Endothelial cell of umbilical vein (primary cell): ENCODE results near the gene NXT1. TPM values are rescaled to one million over a fixed set of nuclear protein-coding genes. Genes with fewer than 3 reads are reported as not detected.

Source experiments
- BruUV-seq: library from RNA; stranded (reverse); fragments of 400-500 nt; replicated peaks from 2 replicates; lab custom pipeline; 2021; lab: Mats Ljungman, UMichigan
- CTCF ChIA-PET: fragments of 300-600, 350-600 bp; sonication (Branson Sonifier 250); formaldehyde crosslinking; loops from one replicate; lab custom pipeline; 2021; ENCODE audit warnings: antibody characterized with exemption, inconsistent platforms; lab: Charles Lee
- POLR2A ChIA-PET: fragments of 300-600, 350-600 bp; sonication (Branson Sonifier 250); formaldehyde crosslinking; loops from one replicate; lab custom pipeline; 2021; ENCODE audit warnings: antibody characterized with exemption, inconsistent platforms; lab: Charles Lee
- DNase-seq: peaks from one replicate; pipeline ENCODE4 v3.0.0-alpha.2; 2011; ENCODE audit warnings: low read depth, low spot score
- FAIRE-seq: peaks from 2 replicates; lab custom pipeline; 2011; peaks lifted over from hg19 to GRCh38; lab: Jason Lieb, UNC
- H2AFZ ChIP-seq: 2 replicates; pipeline ENCODE4 v1.6.0; 2012; ENCODE audit warnings: low read depth, low read length, control low read depth, inconsistent platforms
- H3K27ac ChIP-seq: 2 replicates; pipeline ENCODE4 v1.5.1; 2011; ENCODE audit warnings: low read depth, mild to moderate bottlenecking, control low read depth, low read length, moderate library complexity; ENCODE audit not compliant: insufficient read depth
- H3K27me3 ChIP-seq, 2 experiments: 2 replicates each; pipeline versions ENCODE4 v1.6.0 to v1.6.1; 2011; ENCODE audit warnings: low read length in 2 of 2, mixed read lengths in 1 of 2; ENCODE audit not compliant: control insufficient read depth in 2 of 2, insufficient read depth in 2 of 2
- H3K36me3 ChIP-seq, 2 experiments: 2 replicates in 1 of 2; 3 replicates in 1 of 2; pipeline ENCODE4 v1.5.1; 2011; ENCODE audit warnings: low read length in 2 of 2, mild to moderate bottlenecking in 1 of 2, moderate library complexity in 1 of 2; ENCODE audit not compliant: control insufficient read depth in 2 of 2, insufficient read depth in 2 of 2; ENCODE audit errors: extremely low read depth in 1 of 2
- H3K4me1 ChIP-seq: 3 replicates; pipeline ENCODE4 v1.5.1; 2011; ENCODE audit warnings: mild to moderate bottlenecking, low read length; ENCODE audit not compliant: control insufficient read depth, insufficient read depth; ENCODE audit errors: extremely low read depth
- H3K4me2 ChIP-seq: 2 replicates; pipeline ENCODE4 v1.6.1; 2011; ENCODE audit warnings: low read length, control low read depth, mixed read lengths; ENCODE audit not compliant: insufficient read depth
- H3K4me3 ChIP-seq, 3 experiments: fragments of 200-600 bp in 1 of 3; sonication (generic), shearing (Covaris generic) in 1 of 3; replicated peaks in 1 of 3; 2 replicates each; pipeline ENCODE4 v1.5.1; 2011 to 2016; ENCODE audit warnings: control low read depth in 3 of 3, low read length in 3 of 3, mild to moderate bottlenecking in 2 of 3, inconsistent platforms in 1 of 3, low read depth in 1 of 3, moderate library complexity in 1 of 3; ENCODE audit not compliant: insufficient read depth in 1 of 3
- H3K79me2 ChIP-seq: 2 replicates; pipeline ENCODE4 v1.6.0; 2012; ENCODE audit warnings: low read length, inconsistent platforms; ENCODE audit not compliant: control insufficient read depth, insufficient read depth
- H3K9ac ChIP-seq: replicated peaks from 2 replicates; pipeline ENCODE3; 2011; ENCODE audit warnings: low read length, control low read depth; ENCODE audit not compliant: insufficient read depth; ENCODE audit errors: extremely low read depth
- H3K9me1 ChIP-seq: replicated peaks from 3 replicates; pipeline ENCODE4 v1.6.0; 2011; ENCODE audit warnings: mild to moderate bottlenecking, low read length; ENCODE audit not compliant: control insufficient read depth, insufficient read depth; ENCODE audit errors: extremely low read depth
- H3K9me3 ChIP-seq: replicated peaks from 2 replicates; pipeline ENCODE4 v1.5.1; 2012; ENCODE audit warnings: low read length, inconsistent platforms; ENCODE audit not compliant: control insufficient read depth, insufficient read depth
- H4K20me1 ChIP-seq: replicated peaks from 2 replicates; pipeline ENCODE3; 2011; ENCODE audit warnings: mild to moderate bottlenecking, low read length; ENCODE audit not compliant: control insufficient read depth, insufficient read depth; ENCODE audit errors: extremely low read depth
- CTCF ChIP-seq, 2 donors: IDR thresholded peaks; 1 replicate in 1 of 2; 2 replicates in 1 of 2; pipeline ENCODE4 v1.5.1; 2011; ENCODE audit warnings: low read length in 2 of 2, mild to moderate bottlenecking in 2 of 2, moderate library complexity in 2 of 2, control low read depth in 1 of 2, inconsistent platforms in 1 of 2, low read depth in 1 of 2; ENCODE audit not compliant: insufficient read depth in 1 of 2; ENCODE audit errors: extremely low read depth in 1 of 2
- EZH2 ChIP-seq: IDR thresholded peaks from 2 replicates; pipeline ENCODE4 v1.6.1; 2012; ENCODE audit warnings: borderline replicate concordance, low read depth, mild to moderate bottlenecking, moderate library complexity, low read length, inconsistent platforms; ENCODE audit not compliant: severe bottlenecking
- FOS ChIP-seq: IDR thresholded peaks from 2 replicates; pipeline ENCODE4 v1.6.1; 2011; ENCODE audit warnings: mild to moderate bottlenecking, low read length, moderate library complexity, borderline replicate concordance; ENCODE audit not compliant: insufficient read depth
- GATA2 ChIP-seq: IDR thresholded peaks from 2 replicates; pipeline ENCODE4 v1.7.0; 2011; ENCODE audit warnings: low read depth, mild to moderate bottlenecking, moderate library complexity, mixed read lengths, low read length; ENCODE audit not compliant: insufficient read length, insufficient read depth
- JUN ChIP-seq: IDR thresholded peaks from 2 replicates; pipeline ENCODE4 v1.6.1; 2011; ENCODE audit warnings: borderline replicate concordance, low read depth; ENCODE audit not compliant: insufficient read length, insufficient read depth
- MAX ChIP-seq: IDR thresholded peaks from 2 replicates; pipeline ENCODE4 v1.6.1; 2011; ENCODE audit not compliant: insufficient read depth, insufficient read length
- MYC ChIP-seq: IDR thresholded peaks from one replicate; pipeline ENCODE4 v1.6.1; 2011; ENCODE audit warnings: mild to moderate bottlenecking, low read depth, low read length
- POLR2A ChIP-seq: IDR thresholded peaks from 2 replicates; pipeline ENCODE4 v1.6.1; 2012; ENCODE audit warnings: low read depth, mild to moderate bottlenecking, control low read depth, low read length
- POLR2AphosphoS5 ChIP-seq: IDR thresholded peaks from 2 replicates; pipeline ENCODE4 v1.6.1; 2012; ENCODE audit warnings: low read depth, mild to moderate bottlenecking, control low read depth, low read length, moderate library complexity; ENCODE audit not compliant: insufficient read depth
- dilution Hi-C: fragments of 300-500 bp; cut with MboI; formaldehyde crosslinking; loops from one replicate; pipeline ENCODE4 v1.15.0; 2019; ENCODE audit warnings: low sequenced_read_pairs; ENCODE audit not compliant: extremely low pct_ligation_motif_present
- intact Hi-C: fragments of 100-400 bp; cut with micrococcal nuclease; formaldehyde crosslinking; loops from one replicate; pipeline ENCODE4 v1.10.0; 2022
- polyA plus RNA-seq, 4 experiments: library from polyadenylated mRNA; depleted of rRNA in 3 of 4; stranded (reverse) in 3 of 4; unstranded in 1 of 4; fragments of >200 nt; gene quantifications; 2 replicates each; pipeline versions ENCODE4 v1.2.1 to v1.2.3, GENCODE V29; 2011 to 2012; ENCODE audit warnings: missing spikeins in 1 of 4
- total RNA-seq: library from RNA; stranded (reverse); gene quantifications from 2 replicates; pipeline ENCODE4 v1.2.3, GENCODE V29; 2021

NXT1 gene
- total and polyA plus RNA-seq, 2 donors (not counting 3 experiments of a cell fraction or from before 2014, with no cell fraction given): 27.1 to 39.2 TPM

GRCh38 chr20:23399568-23400241 lies 49.1 kb downstream of the NXT1 start:
- Histone ChIP-seq H3K27me3 (no peaks in the 10 kb centered on the region), H3K9me1 (no peaks in the 10 kb centered on the region), H3K9ac (no peak overlapping the region), H3K4me1 (peaks cover 17% of the 10 kb centered on the region), H3K27ac (no peak overlapping the region), H3K9me3 (no peaks in the 10 kb centered on the region), H2AFZ (no peak overlapping the region), H3K79me2 (peaks cover 27% of the 10 kb centered on the region), H3K4me3 (no peak overlapping the region), H3K36me3 (peaks cover under 1 to 5% of the 10 kb centered on the region in 2 experiments), H3K4me2 (no peak overlapping the region), H4K20me1 (no peaks in the 10 kb centered on the region)
- ChIA-PET POLR2A (interaction anchor here (0.8 kb wide), 1 partner anchor 25 kb away, joined by 3 read pairs; no protein-coding TSS in a partner anchor), CTCF (interaction anchor here (0.8 to 1.6 kb wide), 3 partner anchors 22 to 59 kb away, joined by 3 to 8 read pairs (median 3); partner anchors contain the start of gene NAPB)
- FAIRE-seq: no peak
- dilution Hi-C loops (no loop called here), intact Hi-C loops (no loop called here)
- TF ChIP-seq CTCF (IDR thresholded peaks at IDR 0.05; ENCODE audit: extremely low read depth in 1 of 2, insufficient read depth in 1 of 2, low read depth in 1 of 2, low read length in 2 of 2) (no peak), GATA2 (no peak), MYC (no peak), POLR2A (no peak), JUN (no peak), MAX (no peak), FOS (no peak), EZH2 (no peak), POLR2AphosphoS5 (no peak)
- no TSS peak for BruUV-seq
- no peak for DNase-seq
